Measurements from ENCODE around the gene CSNK2B.

The CSNK2B gene

GRCh38 chr6:31639043-31639442, 26.8 kb upstream of the CSNK2B start:
- no peak for DNase-seq

- no peak for DNase-seq
Observed at GRCh38 chr6:31639449-31639861, 26.4 kb upstream of the CSNK2B start.

- no peak for DNase-seq
Observed at GRCh38 chr6:31640612-31641011, 25.3 kb upstream of the CSNK2B start.

- DNase-seq = no peak
Observed at GRCh38 chr6:31641370-31641769, 24.5 kb upstream of the CSNK2B start.

GRCh38 chr6:31642798-31643570, 22.9 kb upstream of the CSNK2B start:
- no peak for DNase-seq

GRCh38 chr6:31643818-31644454, 21.9 kb upstream of the CSNK2B start:
- no peak for DNase-seq

GRCh38 chr6:31645325-31645724, 20.6 kb upstream of the CSNK2B start:
- DNase-seq = no peak

GRCh38 chr6:31651602-31652191, 14.2 kb upstream of the CSNK2B start:
- DNase-seq = no peak

GRCh38 chr6:31652925-31653724, 12.8 kb upstream of the CSNK2B start:
- peak; percentile 89 for DNase-seq

GRCh38 chr6:31654574-31655348, 11.1 kb upstream of the CSNK2B start:
- no peak for DNase-seq

- DNase-seq = no peak
Observed at GRCh38 chr6:31655349-31656237, 10.3 kb upstream of the CSNK2B start, which contains the start of gene APOM. Gene APOM (plus strand): TSS chr6:31655894. CDS start chr6:31655967, 73 bp downstream.

GRCh38 chr6:31657406-31658157, 8.3 kb upstream of the CSNK2B start:
- DNase-seq = no peak

GRCh38 chr6:31658158-31658688, 7.7 kb upstream of the CSNK2B start:
- no peak for DNase-seq

- DNase-seq = no peak
Observed at GRCh38 chr6:31658983-31659648, 6.8 kb upstream of the CSNK2B start.

GRCh38 chr6:31659649-31660380, 6.1 kb upstream of the CSNK2B start:
- DNase-seq = no peak

- DNase-seq = peak; percentile 76
Observed at GRCh38 chr6:31660381-31661261, 5.3 kb upstream of the CSNK2B start, which contains the start of gene C6orf47. Gene C6orf47 (minus strand): TSS chr6:31660778. CDS start chr6:31659947, 831 bp downstream.

GRCh38 chr6:31661262-31662123, 4.4 kb upstream of the CSNK2B start:
- DNase-seq = no peak

Data from CD4-positive, alpha-beta T cell treated with Interferon gamma for 1 hour (primary cell).